Keratinocyte (primary cell): Measurements from ENCODE around the gene PODN.

Experiments
- CTCF ChIP-seq, 3 experiments: IDR thresholded peaks in 1 of 3; conservative IDR thresholded peaks in 1 of 3; optimal IDR thresholded peaks in 1 of 3; 2 replicates in 2 of 3; 3 replicates in 1 of 3; pipeline versions ENCODE3 to v1.5.1; 2011; ENCODE audit warnings: low read length in 3 of 3, mild to moderate bottlenecking in 3 of 3, moderate library complexity in 2 of 3, control low read depth in 1 of 3, inconsistent platforms in 1 of 3; ENCODE audit not compliant: insufficient read depth in 2 of 3; ENCODE audit errors: extremely low read depth in 1 of 3
- EZH2 ChIP-seq: IDR thresholded peaks from one replicate; pipeline ENCODE4 v1.6.1; 2012; ENCODE audit warnings: inconsistent platforms, mild to moderate bottlenecking, low read length, moderate library complexity

- no peak for TF ChIP-seq CTCF (optimal IDR thresholded peaks at IDR 0.05 in 1 of 3, IDR thresholded peaks at IDR 0.05 in 1 of 3, conservative IDR thresholded peaks at IDR 0.05 in 1 of 3; ENCODE audit: extremely low read depth in 1 of 3, insufficient read depth in 2 of 3, low read length in 3 of 3)
- TF ChIP-seq EZH2, result no peak
Measured at GRCh38 chr1:53037159-53037558, 24.9 kb upstream of the PODN start.
